Posterior vena cava (tissue), 2 donors: ENCODE results near the gene CEP112. TPM values are rescaled to one million over a fixed set of nuclear protein-coding genes. Genes with fewer than 3 reads are reported as not detected.
"Not testable (repeated sequence)": the region's sequence is repeated elsewhere in the genome, so short reads cannot be mapped to it uniquely, and the experiment has no call there.

ENCODE experiments used
- DNase-seq: peaks from one replicate; pipeline ENCODE4 v3.0.0-alpha.2; 2020; ENCODE audit warnings: low spot score
- intact Hi-C, 2 donors: fragments of 100-400 bp; cut with DNase I; formaldehyde crosslinking; loops; one replicate each; pipeline versions ENCODE4 v1.14.1 to v1.14.2; 2022 to 2023
- total RNA-seq, 2 donors: library from RNA; stranded (reverse); fragmentation: NEBNext Ultra II Directional; extraction: Animal tissue kit (Norgen Biotek cat#: 25700); gene quantifications; one replicate each; pipeline ENCODE4 v1.2.1, GENCODE V29; 2021
- donor health status: DM: yes; HTN: yes; CAD: no.
- donor health status: DM: yes; HTN: yes; CAD: no.

The CEP112 gene
- total RNA-seq, 2 donors from 2014 or later = 27.5 to 33.4 TPM

DNA sequence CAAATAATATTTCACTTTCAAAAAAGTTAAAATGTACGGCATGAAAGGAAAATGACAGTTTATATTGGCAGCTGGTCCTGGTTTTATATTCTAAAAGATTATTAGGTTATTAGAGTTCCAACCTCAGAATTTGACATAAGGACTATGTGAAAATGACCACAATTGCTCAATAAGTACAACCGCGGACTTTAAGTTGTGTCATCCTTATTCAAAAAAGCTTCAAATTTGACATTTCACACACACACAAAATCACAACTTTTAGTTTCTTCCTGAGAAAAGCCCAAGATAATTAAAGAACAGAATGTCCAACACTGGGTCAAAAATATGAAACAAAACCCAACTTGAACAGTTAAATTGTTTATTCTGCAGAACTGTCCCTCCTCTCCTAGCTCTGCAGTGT, 497.3 kb downstream of the CEP112 start:
- no peak for DNase-seq
- intact Hi-C loops = no loop called here

DNA sequence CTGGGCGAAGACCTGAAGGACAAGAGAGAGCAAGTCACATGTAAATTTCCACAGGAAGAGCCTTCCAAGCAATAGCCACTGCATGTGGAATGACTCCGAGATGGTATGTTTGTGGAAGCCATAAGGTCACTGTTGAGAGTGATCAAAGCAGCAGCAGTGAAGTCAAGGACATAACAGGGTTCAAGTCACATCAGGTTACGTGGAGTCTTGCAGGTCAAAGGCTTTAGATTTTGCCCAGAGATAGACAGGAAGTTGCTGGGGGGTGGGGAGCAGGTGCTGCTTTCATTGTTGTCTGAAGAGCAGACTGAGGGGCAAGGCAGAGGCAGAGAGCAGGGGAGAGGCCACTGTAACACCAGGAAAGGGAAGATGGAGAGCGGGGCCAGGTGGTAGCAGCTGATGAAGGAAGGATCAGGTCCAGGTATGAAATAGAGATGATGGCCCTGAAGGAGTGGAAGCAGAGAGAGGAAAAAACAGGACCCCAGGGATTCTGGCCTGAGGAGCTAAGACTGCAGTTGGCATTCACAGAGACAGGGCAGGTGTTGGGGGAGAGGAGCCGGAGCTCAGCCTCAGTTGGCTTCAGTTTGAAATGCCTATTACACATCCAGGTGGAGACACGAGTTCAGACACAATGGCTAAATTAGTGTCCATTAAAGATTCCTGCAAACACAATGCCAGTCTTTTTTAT, 501.2 kb downstream of the CEP112 start:
- DNase-seq = no peak
- intact Hi-C loops = no loop called here

DNA sequence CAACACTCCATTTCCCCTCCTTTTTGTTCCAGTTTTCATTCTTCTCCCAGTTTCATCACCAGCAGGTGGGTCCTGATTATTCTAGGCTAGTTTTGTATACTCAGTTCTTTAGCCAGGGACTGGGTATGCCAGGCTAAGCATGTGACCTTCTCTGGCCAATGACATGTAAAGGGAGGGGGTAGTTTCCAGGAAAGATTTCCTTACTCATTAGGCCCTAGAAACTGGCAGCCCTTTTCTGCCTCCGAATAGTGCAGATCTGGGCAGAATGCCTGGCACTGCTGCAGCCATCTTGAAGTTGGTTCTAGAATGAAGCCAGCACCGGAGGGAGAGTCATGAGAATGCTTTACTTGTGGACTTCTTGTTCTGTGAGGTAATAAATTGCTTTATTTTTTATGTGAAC, 503.6 kb downstream of the CEP112 start:
- intact Hi-C loops = no loop called here
- no peak for DNase-seq

DNA sequence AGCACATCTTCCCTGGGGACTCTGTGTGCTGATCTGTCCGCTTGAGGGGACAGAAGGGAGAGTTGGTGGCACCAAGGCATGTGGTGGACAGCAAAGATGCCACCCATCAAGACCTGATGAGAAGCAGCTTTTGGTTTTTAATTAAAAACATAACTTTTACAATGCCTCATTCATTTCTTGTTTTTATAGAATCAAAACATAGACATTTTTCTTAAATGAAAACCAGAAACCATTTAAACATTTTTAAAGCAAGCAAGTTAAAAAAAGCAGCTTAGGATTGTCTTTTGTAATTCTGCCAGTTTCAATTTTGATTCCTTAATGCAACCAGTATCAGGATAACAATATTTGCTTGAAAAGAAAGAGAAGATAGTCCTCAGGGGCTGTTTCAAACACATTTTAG, 506.8 kb downstream of the CEP112 start:
- intact Hi-C loops = no loop called here
- no peak for DNase-seq

DNA sequence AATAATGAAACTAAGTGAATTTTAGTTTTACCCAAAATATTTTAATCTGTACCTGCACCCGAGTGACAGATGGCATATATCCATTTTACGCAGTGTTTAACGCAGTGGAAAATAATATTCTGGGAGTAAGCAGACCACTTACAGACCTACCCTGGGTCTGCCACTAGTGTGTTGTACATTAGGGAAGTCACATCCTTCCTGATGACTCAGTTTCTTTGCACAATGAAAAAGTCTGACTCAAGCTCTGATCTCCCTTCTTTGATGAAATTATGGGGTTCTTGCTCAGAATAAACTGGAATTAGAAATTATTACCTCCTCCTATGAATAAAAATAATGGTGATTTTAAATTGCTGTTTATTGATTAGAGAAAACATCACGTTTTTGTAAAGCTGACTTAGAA, 507.3 kb downstream of the CEP112 start:
- no peak for DNase-seq
- intact Hi-C loops = no loop called here

DNA sequence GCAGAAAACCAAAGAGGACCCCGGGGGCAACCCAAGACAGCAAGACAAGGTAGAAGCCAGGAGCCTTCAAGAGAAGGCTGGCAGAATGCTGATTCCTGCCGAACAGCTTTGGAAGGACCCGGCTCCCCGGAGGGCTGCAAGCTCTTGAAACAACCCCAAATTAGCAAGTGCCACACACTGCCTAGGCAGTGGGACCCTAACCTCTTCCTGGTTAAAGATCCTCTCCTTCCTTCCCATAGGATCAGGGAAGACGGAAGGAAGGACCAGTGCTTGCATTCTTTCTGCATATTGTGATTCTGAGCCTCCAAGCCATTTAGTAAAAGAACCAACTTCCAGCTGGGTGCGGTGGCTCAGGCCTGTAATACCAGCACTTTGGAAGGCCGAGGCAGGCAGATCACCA, 508.5 kb downstream of the CEP112 start:
- intact Hi-C loops = no loop called here
- DNase-seq = no peak

DNA sequence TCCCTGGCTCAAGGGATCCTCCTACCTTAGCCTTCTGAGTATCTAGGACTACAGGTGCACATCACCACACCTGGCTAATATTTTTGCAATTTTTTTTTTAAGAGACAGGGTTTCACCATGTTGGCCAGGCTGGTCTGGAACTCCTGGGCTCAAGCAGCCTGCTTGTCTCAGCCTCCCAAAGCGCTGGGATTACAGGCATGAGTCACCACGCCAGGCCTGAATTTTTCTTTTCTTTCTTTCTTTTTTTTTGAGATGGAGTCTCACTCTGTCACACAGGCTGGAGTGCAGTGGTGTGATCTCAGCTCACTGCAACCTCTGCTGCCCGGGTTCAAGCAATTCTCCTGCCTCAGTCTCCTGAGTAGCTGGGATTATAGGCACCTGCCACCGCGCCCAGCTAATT, 510.2 kb downstream of the CEP112 start:
- DNase-seq, intact Hi-C loops: not testable (repeated sequence)

DNA sequence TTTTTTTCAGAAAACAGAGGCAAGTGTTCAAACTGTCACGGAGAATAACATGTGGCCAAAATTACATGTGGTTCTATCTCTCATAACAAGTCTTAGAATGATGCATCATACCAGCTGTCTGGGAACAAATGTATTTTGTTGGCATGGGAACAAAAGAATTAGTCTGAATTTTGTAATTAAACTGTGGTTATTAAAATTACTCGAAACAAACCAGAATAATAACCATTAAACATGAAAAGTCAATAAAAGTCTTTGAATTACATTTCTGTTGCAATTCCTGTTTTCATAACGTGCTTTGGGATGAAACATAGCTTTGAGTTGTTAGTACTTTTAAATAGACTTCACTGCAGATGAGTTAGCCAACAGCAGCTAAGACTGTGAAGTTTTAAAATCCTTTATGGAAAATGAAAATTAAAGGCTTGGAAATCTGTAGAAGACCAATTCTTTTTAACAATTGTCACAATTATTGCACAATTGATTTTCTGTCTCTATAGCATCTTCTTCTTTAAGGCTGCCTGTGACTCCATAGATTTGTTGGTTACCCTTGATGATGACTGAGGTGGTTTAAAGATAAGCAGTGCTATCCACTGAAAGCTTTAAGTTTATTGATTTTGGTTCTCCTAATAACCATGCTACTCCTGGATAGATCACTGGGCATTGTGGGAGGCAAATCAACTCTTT, 512.6 kb downstream of the CEP112 start:
- DNase-seq = no peak

DNA sequence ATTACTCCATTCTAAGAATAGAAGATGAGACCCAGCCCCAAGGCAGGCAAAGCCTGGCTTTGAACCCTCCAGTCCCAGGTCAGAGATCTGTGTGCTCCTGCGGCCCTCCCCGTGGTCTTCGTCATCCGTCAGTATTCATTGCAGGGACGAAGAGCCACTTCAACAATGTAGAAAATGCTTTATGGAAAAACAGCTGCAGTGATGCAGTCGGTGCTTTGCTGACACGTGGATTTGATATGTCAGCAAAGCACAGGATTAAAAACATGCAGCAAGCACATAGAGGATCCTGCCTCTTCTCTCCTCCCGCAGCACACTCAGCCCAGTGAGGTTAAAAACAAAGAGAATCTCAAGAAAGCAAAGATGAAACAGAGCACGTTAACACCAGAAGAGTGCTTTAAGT, 513.4 kb downstream of the CEP112 start:
- no peak for DNase-seq
- intact Hi-C loops = no loop called here

More for the DNA sequence above, 512.6 kb downstream of the CEP112 start:
- intact Hi-C loops = no loop called here

DNA sequence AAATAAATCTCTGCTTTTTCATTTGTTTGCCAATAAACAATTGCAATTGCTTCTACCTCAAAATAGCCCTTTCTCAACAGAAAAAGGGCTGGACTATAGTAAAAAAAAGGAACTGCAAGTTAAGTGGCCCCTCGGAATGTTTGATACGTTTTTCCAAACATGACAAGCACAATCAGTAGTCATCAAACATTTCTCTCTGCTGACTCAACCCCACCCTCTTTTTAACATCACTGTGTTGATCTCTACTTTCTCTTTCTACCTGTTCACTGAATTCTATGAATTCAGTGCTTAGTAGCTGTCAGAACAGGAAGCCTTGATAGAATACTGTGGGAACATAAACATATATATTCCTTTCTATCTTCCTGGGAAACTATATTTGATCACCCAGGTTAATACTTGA, 514.0 kb downstream of the CEP112 start:
- intact Hi-C loops = no loop called here
- no peak for DNase-seq

DNA sequence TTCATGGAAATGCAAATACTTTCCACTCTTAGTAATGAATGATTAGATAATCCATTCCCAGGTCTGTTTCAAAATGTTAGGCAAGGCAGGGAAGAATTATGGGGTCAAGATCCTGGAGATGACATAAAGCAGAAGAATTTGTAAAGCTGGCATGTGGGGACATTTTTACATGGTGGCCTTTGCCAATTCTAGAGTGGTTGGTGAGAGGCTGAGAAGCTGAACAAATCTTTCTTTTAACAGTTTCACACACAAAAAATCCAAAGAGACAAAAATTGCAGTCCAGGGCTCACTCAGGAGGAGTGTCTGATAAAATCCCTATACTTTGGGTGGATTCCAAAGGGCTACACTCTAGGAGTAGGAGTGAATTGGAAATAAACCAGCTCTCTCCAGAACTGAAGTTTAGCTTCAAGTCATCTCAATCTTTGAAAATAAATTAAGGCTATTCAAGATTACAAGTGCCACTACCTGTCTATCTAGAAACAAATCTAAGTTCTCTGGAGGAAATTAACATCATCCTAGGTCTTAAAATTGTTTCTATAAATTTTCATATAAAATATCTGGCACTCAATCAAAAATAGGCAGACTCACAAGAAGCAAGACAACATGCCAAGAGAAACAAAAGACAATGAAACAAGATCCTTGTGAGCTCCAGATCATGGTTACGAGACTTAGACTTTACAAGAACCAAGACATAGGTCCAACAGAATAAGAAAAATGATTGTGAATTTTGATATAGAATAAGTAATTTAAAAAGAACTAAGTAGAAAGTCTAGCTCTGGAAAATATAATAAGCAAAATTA, 517.5 kb downstream of the CEP112 start:
- no peak for DNase-seq
- intact Hi-C loops = no loop called here

DNA sequence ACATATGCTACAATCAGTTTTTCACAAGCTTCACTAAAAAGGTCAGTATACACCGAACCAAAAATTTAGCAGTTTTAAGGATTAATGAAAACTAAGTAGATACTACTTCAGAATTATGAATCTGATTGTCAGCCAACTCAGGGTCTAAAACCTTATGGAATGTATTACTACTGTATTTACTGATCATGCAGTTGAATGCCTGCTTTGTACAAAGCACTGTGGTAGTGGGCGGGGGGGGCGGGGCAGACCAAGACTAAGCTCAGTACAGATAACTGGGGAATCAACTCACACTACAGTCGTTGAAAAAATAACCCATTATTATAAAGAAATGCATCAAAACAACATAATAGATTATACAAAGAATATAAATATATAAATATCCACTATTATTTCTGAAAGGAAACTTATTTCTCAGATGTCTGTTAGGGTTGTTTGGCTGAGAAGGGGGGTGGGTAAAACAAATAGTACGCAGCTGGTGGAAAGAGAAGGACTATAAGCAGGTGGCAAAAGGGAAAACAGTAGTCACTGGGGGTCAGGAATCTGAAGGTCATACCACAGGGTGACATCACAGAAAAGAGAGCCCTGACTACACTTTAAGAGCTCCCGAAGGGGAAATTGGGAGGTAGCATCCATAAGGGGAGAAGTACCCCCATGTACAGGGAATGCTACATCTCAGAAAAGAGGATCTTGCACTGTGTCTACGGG, 521.1 kb downstream of the CEP112 start:
- intact Hi-C loops = no loop called here
- DNase-seq = no peak

DNA sequence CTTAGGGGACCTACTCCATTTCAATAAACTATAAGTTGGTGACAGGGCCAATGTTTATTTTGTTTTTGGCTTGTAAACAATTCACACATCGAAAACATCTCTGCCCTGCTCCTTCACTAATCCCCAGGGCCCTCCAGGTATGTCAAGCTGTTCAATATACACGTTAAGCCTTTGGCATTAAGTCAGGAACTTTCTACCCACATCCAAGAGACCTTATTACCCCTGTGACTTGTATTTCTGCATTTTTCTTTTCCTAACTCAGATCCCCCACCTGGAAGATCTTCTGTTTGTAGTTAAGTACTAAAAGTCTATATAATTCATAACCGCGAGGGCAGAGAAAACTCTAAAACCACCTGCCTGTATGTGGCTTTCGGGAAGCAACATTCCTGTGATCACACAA, 523.7 kb downstream of the CEP112 start:
- intact Hi-C loops = no loop called here
- DNase-seq = no peak

DNA sequence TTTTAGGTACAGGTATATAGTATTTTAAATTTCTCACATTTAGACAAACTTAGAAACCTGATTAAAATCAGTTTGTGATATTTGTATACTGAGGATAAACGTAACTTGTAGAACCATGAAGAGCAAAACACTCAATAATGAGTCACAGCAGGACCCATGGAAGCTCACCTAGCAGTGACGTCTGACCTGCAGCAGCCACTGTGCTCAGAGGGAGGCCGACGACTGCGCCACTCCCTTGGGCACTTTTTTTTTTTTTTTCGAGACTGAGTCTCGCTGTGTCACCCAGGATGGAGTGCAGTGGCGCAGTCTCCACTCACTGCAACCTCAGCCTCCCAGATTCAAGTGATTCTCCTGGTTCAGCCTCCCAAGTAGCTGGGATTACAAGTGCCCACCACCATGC, 524.3 kb downstream of the CEP112 start:
- intact Hi-C loops = no loop called here
- DNase-seq = no peak

DNA sequence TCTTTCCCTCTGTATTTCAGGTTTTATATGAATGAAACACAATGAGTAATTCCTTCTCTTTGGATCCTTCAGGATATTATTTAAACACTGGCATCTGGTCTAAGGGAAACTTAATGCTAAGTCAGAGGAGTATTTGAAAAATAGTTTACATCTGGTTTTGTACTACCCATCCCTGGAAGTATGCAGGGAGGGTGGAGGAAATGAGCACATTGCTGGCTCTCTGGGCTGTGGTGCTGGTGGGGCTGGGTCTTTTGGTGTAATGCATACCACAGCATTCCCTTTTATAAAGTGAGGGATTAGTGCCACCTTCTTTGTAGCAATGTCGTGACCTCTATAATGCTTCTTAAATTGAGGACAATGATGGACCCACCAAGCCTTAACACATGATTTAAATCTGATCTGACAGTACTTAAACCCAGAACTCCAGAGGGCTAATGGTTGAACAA, 525.0 kb downstream of the CEP112 start:
- DNase-seq = no peak
- intact Hi-C loops = no loop called here

DNA sequence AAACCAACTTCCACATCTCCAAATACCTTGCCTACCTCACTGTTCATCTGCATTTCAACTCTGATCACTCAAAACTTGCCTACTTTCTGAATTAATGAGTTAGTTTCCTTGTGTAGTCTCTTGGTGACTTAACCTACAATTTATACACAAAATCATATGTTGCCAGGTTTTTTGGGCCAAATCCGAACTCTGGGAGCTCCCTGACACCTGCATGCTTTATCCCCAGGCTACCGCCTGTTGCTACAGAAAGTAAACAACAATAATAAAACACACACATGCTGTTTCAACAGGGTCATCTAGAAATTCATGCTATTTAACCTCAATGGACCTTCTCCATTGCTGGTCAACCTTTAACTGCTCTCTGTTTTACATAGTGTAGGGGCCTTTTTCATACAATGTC, 526.0 kb downstream of the CEP112 start:
- DNase-seq = no peak
- intact Hi-C loops = no loop called here

DNA sequence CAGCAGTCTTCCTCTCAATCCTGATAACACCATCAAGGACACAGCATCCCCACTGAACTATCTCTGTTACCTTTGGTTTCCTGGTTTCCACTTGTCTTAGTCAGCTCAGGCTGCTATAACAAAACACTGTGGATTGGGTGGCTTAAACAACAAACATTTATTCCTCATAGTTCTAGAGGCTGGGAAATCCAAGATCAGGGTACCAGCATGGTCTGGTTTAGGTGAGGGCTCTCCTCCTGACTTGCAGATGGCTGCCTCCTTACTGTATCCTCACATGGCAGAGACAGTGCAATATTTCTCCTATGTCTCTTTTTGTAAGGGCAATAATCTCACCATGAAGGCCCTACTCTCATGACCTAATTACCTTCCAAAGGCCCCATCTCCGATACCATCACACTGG, 527.2 kb downstream of the CEP112 start:
- intact Hi-C loops = no loop called here
- no peak for DNase-seq

DNA sequence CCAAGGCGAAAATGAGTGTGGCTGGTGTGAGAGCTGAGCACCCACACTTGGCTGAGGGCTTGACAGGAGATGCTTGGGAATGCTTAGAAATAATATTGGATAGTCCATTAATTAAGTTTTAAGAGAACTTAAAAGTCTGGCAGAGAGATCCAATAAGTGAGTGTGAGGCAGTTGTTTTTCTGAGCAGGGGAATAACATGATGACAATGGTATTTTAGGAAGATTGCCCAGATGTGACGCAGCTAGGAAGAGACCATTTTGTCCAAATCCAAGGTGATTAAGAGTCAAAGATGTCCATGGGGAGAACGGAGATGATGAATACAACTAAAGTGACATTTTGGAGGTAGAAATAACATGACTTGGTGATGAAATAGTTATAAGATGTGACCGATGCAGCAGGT, 527.7 kb downstream of the CEP112 start:
- no peak for DNase-seq
- intact Hi-C loops = no loop called here

DNA sequence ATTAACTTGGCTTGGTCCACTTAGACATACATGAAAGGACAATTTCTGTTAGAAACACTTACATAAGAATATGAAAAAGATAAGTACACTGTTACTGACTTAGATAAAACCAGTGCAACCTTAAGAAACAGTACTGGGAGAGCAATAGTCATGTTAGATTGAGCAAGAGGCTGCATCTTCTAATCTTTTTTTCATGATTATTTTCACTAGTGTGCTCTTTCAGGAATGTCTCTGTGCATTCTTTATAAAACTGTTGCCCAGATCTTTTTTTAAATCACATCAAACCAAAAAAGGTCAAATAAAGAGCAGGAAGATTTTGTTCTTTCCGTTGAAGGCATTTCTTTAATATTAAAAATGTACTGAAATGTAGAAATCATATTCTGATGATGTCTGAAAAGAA, 529.7 kb downstream of the CEP112 start:
- DNase-seq = no peak
- intact Hi-C loops = no loop called here

DNA sequence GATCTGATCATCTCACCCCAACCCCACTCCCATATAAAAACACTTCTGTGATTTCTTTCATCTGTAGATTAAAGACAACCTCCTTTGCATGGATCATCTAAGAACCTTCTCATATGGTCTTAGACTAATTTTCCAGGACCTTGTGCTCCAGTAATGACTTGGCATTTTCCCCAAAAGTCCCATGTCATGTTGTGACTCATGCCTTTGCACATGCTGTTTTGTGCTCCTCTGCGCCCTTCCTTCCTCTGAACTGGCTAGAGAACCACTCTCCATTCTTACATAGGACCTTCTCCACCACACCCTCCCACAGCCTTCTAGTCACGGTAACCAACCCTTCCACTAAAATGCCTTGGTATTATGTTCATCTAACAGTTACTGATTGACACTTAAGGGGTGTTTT, 531.0 kb downstream of the CEP112 start:
- intact Hi-C loops = no loop called here
- no peak for DNase-seq
